GM18861 (cell line): ENCODE measurements around the gene TTLL5.

ENCODE experiments used
- ATAC-seq: cut with Tn5 transposase; IDR thresholded peaks from one replicate; pipeline ENCODE4 v1.9.1; 2021; ENCODE audit not compliant: unreplicated experiment

Gene TTLL5

DNA sequence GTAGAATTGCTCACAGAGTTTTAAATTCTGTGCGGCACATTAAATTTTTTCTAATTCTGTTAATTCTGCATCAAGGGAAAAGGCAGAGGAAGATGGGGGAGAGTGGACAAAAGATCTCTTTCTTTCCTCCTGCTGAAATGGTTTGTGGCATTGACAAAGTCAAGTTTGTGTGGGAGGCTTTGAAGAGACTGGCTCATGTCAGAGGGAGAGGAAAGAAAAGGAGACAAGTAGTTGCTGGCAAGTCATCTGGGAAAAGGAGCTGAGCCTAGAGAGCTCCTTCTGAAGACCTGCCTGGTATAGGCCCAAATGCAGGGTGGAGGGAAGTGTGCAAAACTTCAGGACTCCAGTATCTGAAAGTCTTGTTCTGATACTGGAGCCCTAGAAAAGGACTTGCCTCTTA is 36.3 kb downstream of the TTLL5 start:
- ATAC-seq = no peak

DNA sequence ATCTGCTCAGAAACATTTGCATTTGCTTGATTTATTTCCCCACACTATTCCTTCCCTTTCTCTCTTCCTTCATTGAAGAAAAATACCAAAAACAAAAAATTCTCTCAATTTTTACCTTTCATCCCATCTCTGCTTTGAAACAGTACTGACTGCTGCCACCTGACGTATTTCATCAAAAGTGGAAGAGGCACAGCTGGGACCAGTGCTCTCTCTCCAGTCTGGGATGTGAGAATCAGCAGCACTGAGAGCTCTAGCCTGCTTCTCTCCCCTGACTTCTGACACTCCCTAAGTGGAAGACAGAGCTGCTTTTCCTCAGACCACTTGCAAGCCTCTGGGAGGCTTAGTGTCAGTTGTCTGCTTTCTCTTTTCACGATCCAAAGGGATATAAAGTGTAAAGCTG is 36.9 kb downstream of the TTLL5 start:
- no peak for ATAC-seq

GRCh38 chr14:75699331-75699730 is 38.3 kb downstream of the TTLL5 start:
- ATAC-seq = no peak

- ATAC-seq = no peak
These were observed 39.2 kb downstream of the TTLL5 start for GRCh38 chr14:75700295-75700694.

DNA sequence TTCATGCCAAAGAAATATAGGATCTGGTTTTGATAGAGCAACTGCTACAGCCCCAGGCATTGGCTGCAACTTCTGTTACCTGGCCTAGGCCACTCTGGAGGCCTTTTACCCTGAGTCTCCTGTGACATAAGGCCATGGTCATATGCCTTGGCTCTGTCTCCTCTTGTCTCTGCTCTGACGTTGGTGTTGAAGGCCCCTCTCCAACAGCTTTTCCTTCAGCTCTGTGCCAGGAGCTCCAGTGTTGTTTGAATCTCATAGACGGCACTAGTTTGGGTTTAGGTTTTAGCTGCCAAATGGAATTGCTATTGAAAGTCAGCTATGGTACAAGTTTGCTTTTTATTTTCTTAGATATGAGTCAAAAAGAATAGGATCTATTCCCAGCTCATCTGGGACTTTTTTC is 41.1 kb downstream of the TTLL5 start:
- ATAC-seq = no peak

DNA sequence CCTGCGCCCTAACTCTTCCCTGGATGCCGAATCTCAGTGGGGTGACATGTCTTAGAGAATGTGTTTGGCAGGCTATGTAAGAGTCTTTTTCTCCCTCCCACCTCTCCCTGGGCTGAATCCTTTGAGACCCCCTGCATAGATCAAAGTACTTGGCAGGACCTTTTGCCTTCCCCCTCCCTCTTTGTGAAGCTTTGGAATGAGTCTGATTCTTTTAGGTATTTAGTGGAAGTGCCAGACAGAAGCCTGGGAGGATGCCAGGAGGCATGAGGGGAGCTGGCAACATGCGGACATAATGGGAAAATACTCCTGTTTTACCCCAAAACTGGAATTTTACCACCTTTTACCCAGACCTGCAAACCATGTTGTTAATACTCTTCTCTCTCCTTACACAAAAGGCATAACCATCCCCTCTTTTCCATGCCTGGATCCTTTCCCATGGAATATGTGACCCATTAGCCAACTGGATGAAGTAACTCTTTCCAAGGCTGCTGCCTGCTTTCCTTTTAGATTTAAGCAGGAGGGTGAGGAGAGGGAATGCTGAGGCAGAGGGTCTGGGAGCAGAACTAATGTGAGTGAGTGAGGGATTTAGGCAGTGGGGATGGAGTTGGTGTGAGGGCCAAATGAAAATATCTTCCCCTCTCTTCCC is 41.7 kb downstream of the TTLL5 start:
- no peak for ATAC-seq

DNA sequence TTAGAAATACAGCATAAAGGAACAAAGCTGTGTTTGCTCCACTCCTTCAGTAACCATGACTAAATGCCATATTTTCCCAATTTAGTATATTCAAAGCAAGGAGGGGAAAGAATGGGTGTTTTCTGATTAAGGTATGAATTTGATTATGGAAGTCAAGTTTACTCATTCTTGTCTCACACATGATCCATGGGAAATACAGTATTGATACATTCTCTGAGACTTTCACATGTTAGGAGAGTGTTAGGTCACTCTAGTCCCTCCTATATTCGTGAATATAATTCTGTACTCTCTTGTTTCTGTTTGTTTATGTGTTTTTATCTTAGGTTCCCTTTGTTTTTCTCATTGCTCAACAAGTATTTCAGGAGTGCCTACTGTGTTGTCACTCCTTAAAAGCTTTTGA is 42.4 kb downstream of the TTLL5 start:
- ATAC-seq = no peak

GRCh38 chr14:75705014-75705413 is 44.0 kb downstream of the TTLL5 start:
- ATAC-seq = no peak

- no peak for ATAC-seq
These were observed 48.3 kb downstream of the TTLL5 start for GRCh38 chr14:75709207-75709812.

- no peak for ATAC-seq
These were observed 50.2 kb downstream of the TTLL5 start for GRCh38 chr14:75711105-75711795.

GRCh38 chr14:75711796-75712211 is 50.8 kb downstream of the TTLL5 start:
- ATAC-seq = no peak

DNA sequence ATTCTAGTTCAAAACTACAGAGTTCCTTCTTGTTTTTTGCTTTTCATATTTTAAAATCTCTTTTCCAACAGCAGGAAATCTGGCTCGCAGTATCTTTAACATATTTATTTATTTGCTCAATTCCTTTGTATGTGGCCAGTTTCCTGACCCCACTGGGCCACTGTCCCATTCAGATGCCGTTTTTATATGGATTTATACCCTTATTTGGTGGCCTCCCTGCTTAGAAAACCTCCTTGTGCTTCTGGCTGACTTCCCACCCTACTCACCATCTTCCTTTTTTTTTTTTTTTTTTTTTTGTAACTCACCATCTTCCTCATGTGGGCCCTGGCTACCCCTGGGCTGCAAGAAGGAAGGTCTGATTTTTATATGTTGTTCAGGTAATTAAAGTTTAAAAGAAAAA is 53.9 kb downstream of the TTLL5 start:
- no peak for ATAC-seq

DNA sequence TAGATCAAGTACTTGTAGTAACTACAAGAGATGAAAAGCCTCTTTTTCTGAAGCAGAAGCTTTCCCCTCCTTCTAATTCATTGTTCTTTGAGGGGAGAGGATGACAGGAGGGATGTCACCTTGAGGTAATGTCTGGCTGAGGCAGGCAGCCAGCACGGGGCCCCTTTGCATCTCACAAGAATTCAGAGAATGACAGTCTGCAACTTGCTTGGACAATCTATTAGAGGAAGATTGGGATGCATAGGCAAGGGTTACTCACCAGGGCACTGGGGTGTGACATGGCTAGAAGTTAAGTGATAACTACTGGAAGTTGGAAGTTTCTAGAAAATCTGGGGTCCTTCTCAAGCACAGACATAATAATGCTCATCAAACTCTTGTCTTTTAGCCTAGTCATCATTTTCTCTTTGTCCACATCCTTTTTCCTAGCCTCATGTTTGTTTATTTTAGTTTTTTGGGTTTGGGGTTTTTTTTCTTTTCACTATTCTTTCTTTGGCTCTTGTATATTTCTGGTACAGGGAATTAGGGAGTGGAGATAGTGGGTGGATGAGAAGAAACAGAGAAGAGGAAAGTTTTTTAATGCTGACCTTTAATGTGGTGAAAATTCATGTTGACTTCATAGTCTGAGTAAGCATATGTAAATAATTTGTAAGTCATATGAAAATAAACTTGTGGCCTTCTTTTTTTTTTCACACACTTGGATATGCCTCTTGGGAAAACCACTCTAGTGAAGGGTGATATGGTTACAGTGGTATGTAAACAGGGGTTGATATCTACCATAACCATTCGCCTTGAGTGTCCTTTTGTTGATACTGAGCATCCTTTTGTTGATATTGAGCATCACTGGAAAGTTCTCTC is 55.1 kb downstream of the TTLL5 start:
- no peak for ATAC-seq

- ATAC-seq = no peak
These were observed 56.7 kb downstream of the TTLL5 start for GRCh38 chr14:75717729-75718128.

DNA sequence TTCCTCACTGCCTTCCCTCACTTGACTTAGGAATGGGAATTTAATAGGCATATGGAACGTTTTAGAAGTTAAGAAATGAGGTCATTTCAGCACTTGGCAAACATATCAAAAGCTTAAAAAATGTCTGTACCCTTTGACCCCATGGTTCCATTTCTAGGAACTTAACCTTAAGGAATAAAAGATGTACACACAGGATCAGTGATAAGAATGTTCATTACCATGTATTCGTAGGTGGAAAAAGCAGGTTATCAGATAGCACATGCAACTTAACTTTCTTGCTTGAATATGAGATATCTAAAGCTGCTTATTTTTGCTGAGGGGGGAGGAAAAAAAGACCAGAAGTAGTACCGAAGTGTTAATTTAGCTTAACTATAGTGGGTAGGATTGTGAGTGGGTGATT is 57.2 kb downstream of the TTLL5 start:
- ATAC-seq = no peak

- ATAC-seq = no peak
These were observed 59.1 kb downstream of the TTLL5 start for GRCh38 chr14:75720116-75720515.

DNA sequence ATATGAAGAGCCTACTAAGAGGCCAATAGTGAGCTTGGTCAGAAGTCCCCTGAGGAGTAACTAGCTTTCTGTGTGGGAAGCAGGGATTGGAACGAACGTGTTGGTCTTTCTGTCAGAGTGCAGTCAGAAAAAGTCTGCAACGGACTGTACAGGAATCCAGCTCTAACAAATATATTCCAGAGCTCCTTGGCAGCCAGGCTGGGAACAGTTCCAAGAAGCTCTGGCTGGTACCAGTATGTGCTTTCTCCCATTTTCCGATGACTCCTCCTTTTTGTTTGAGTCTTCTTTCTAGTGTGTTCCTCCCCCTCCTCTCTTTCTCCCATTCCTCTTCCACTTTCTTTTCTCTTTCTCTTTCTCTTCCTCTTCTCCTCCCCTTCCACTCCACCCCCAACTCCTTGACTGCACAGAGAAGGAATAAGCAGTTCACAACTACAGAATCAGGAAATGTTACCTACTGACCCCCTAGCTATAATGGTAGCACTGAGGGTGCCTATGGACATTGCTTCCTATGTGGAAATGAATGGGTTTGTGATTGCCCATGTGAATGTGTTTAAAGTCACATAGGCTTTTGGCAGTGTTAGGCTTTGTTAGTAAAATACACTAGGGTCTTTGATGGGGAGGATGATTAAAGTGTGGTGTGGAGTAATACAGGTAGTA is 59.9 kb downstream of the TTLL5 start:
- ATAC-seq = no peak

DNA sequence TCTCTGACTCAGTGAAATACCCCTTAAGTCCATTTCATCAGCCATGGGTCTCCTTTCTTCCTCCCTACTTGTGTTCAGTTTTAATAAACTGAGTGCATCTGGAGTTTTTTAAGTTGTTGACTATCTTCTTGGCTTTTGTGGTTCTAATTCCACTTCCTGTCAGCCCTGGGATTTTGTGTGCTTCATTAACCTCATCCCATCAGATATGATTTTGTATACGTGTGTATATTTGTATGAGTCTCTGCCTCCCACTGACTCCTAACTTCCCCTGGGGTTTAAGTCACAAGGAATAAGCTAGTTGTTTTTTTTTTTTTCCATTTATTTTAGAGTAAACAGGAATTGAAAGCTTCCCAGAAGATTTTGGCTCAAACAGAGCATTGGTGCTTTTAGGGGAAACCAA is 62.7 kb downstream of the TTLL5 start:
- no peak for ATAC-seq

DNA sequence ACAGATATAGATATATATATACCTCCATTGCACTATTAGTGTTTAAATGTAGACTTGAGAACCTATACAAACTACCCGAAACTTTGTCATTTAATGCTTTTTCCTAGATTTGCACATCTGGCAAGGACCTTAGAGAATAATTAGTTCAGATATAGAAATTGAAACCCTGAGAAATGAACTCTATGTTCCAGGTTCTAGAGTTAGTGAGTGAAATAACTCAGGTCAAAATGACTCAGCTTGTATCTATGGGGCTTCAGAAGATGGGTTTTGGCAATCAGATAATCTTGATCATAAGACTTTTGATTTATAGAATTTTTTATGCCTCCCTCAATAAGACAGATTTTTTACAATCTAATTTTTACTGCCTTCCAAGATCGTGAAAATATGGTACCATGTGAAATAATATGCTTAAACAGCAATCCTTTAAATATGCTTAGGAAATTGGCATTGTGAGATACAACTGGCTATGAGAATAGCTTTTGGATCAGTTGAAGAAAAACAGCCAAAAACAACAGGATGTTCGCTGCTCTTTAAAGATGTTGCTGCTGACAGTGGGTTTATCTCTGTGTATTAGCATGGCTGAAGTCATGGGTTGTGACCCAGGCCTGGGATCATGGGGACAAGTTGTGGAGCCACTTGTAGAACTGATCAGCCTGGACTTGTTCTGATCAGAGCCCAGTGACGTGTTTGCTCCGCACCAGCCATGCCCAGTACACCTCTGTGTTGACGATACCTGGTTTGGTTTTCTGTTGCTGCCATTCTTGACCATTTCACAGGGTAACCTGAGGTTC is 63.6 kb downstream of the TTLL5 start:
- ATAC-seq = no peak

DNA sequence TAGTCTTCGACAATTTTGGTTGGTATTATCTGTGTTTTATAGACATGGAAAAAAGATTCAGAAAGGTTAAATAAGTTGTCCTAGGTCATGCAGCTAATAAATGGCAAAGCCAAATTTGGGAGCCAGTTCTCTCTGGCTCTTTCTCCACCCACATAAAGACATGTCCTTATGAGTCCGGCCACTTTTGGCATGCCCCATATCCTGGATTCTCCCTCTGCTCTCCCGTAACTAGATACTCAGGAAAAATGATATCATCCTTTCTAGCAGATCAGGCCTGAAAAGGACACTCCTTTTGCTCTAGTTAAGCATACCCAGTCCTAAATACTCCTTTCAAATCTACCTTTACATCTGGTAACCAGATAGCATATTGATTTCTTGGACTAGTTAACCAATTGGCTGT is 64.4 kb downstream of the TTLL5 start:
- no peak for ATAC-seq
